Liver (tissue), 4 donors: ENCODE results near the gene C10orf143. TPM values are rescaled to one million over a fixed set of nuclear protein-coding genes. Genes with fewer than 3 reads are reported as not detected.

Source experiments
- polyA plus RNA-seq, 2 donors: library from polyadenylated mRNA; stranded (reverse) in 1 of 2; unstranded in 1 of 2; fragments of 200-250 nt in 1 of 2; fragments of >200 nt in 1 of 2; fragmentation: Nextera tagmentation in 1 of 2; extraction: Ambion mirVana in 1 of 2; gene quantifications; one replicate each; pipeline versions ENCODE4 v1.2.1 to v1.2.3, GENCODE V29; 2013 to 2015
- total RNA-seq, 2 donors: library from RNA; depleted of rRNA; stranded (reverse); fragments of >200 nt; gene quantifications; one replicate each; pipeline ENCODE4 v1.2.3, GENCODE V29; 2014
- donor health status: healthy.
- donor health status: healthy.
- donor health status: healthy.

Gene C10orf143
- total and polyA plus RNA-seq, 4 donors, result 0.14 to 2.7 (median 1.2) TPM

Other genes with a start within 250 kb of the C10orf143 start
- gene EBF3, start 146.6 kb downstream of the C10orf143 start, total RNA-seq, result not detected
- under 1 TPM; 0.02 to 0.08 TPM for gene EBF3, start 146.6 kb downstream of the C10orf143 start, polyA plus RNA-seq
- gene GLRX3, start 25.6 kb upstream of the C10orf143 start, total RNA-seq, result 10 to 100 TPM; 24.0 to 25.3 TPM
- gene GLRX3, start 25.6 kb upstream of the C10orf143 start, polyA plus RNA-seq, result 10 to 100 TPM; 31.7 to 34.0 TPM